RWPE1 (cell line): ENCODE measurements around the gene GPR32.

Source experiments
- CTCF ChIA-PET: fragments of 350-600 bp; sonication (Branson Sonifier 250); formaldehyde crosslinking; extraction: SDS; loops from one replicate; lab custom pipeline; 2021; lab: Yijun Ruan, JAX
- POLR2A ChIA-PET: fragments of 400-600 bp; formaldehyde crosslinking; extraction: SDS; loops from one replicate; lab custom pipeline; 2020; ENCODE audit warnings: antibody characterized with exemption; ENCODE audit not compliant: low non-redundant PET; lab: Yijun Ruan, JAX
- DNase-seq: peaks from one replicate; pipeline ENCODE4 v3.0.0; 2012; ENCODE audit warnings: low spot score
- H3K27ac ChIP-seq: fragments of 450-650 bp; 2 replicates; pipeline ENCODE4 v1.5.1; 2017
- TF ChIP-seq, protein P1 (sequence below): fragments of 450-650 bp; conservative IDR thresholded peaks from 2 replicates; pipeline ENCODE4 v1.5.1; 2017; ENCODE audit warnings: low read depth, mild to moderate bottlenecking

The GPR32 gene

DNA sequence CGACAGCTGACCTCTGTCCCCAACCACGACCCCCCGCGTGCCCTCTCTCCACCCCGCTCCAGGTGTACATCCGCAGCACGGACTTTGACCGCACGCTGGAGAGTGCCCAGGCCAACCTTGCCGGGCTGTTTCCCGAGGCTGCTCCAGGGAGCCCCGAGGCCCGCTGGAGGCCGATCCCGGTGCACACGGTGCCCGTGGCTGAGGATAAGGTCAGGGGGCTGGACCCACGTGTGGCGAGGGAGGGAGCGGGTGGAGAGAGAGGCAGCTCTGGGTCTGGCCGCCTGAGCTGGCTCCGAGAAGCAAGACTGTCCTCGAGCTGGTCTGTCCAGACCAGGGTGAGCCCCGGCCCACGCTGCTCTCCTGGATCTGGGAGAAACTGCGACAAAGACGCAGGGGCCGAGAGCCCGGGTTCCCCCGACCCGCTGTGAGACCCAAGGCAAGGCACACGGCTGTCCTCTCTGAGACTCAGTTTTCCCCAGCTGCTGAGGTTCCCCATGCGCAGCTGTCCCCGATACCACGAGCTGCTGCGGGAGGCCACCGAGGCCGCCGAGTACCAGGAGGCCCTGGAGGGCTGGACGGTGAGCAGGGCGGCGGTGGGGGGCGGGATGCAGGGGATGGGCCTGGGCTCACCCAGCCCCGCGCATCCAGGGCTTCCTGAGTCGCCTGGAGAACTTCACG, 21.5 kb downstream of the GPR32 start:
- CTCF ChIA-PET: interaction anchor here (0.8 to 3.1 kb wide), 3 partner anchors 8 to 130 kb away, joined by 3 to 11 read pairs (median 3); no protein-coding TSS in a partner anchor
- POLR2A ChIA-PET: interaction anchor here (0.5 kb wide), 1 partner anchor 133 kb away, joined by 3 read pairs; no protein-coding TSS in a partner anchor
- no peak overlapping the region for H3K27ac ChIP-seq
- TF ChIP-seq, protein P1, sequence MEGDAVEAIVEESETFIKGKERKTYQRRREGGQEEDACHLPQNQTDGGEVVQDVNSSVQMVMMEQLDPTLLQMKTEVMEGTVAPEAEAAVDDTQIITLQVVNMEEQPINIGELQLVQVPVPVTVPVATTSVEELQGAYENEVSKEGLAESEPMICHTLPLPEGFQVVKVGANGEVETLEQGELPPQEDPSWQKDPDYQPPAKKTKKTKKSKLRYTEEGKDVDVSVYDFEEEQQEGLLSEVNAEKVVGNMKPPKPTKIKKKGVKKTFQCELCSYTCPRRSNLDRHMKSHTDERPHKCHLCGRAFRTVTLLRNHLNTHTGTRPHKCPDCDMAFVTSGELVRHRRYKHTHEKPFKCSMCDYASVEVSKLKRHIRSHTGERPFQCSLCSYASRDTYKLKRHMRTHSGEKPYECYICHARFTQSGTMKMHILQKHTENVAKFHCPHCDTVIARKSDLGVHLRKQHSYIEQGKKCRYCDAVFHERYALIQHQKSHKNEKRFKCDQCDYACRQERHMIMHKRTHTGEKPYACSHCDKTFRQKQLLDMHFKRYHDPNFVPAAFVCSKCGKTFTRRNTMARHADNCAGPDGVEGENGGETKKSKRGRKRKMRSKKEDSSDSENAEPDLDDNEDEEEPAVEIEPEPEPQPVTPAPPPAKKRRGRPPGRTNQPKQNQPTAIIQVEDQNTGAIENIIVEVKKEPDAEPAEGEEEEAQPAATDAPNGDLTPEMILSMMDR: no peak
- DNase-seq: no peak

DNA sequence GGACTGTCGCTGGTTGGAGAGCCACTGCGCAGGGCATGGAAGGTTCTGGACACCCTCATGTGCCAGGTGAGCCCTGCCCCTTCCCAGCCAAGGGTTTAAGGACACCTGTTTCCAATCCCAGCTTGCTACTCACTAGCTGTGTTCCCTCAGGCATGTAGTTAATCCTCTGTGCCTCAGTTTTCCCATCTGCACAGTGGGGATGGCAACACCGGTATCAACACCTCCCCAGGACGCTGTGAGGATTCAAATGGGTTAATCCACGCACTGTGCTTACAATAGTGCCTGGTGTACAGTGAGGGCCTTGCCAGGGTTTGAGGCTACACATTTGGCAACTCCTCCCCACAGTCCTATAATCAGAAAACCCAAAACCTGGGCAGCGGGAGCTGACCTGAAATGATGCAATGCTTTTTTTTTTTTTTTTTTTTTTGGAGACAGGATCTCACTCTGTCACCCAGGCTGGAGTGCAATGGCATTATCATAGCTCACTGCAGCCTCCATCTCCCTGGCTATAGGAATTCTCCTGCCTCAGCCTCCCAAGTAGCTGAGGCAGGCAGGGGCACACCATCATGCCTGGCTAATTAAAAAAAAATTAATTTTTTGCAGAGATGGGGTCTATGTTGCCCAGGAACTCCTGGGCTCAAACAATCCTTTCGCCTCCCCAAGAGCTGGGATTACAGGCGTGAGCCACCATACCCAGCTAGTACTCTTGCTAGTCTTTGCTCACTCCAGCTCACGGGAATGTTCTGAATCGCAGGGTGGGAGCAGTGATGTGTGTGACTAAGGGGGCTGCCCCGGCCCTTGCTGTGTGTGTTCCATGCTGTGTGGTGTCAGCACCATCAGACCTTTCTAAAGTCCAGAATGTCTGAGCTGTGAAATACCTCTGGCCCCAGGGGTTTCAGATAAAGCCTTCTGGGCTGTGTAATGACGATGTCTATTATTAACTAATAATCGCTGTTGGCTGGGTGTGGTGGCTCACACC, 22.3 kb downstream of the GPR32 start:
- no peak overlapping the region for H3K27ac ChIP-seq
- ChIA-PET POLR2A (interaction anchor here (0.5 kb wide), 2 partner anchors 132 kb away, joined by 3 to 6 read pairs; no protein-coding TSS in a partner anchor), CTCF (interaction anchor here (0.6 to 3.1 kb wide), 5 partner anchors 9 to 227 kb away, joined by 3 to 11 read pairs (median 4); partner anchors contain the start of gene KLK10)
- TF ChIP-seq, protein P1: no peak
- no peak for DNase-seq

DNA sequence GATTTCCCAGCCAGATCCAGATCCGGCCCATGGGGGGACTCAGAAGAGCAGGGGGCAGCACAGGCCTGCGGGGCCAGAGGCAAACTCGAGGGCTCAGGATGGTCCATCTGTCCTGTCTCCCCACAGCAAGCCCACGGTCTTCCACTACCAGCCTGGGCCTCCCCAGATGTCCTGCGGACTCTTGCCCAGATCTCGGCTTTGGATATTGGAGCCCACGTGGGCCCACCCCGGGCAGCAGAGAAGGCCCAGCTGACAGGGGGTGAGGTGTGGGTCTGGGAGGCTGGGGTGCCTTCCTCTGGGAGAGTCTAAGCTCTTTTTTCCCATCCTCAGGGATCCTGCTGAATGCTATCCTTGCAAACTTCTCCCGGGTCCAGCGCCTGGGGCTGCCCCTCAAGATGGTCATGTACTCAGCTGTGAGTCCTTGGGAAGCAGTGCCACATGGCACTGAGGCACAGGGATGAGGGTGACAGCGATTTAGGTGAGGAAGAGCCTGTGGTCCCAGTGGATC, 23.3 kb downstream of the GPR32 start:
- CTCF ChIA-PET: interaction anchor here (3.1 kb wide), 1 partner anchor 128 kb away, joined by 11 read pairs; no protein-coding TSS in a partner anchor

DNA sequence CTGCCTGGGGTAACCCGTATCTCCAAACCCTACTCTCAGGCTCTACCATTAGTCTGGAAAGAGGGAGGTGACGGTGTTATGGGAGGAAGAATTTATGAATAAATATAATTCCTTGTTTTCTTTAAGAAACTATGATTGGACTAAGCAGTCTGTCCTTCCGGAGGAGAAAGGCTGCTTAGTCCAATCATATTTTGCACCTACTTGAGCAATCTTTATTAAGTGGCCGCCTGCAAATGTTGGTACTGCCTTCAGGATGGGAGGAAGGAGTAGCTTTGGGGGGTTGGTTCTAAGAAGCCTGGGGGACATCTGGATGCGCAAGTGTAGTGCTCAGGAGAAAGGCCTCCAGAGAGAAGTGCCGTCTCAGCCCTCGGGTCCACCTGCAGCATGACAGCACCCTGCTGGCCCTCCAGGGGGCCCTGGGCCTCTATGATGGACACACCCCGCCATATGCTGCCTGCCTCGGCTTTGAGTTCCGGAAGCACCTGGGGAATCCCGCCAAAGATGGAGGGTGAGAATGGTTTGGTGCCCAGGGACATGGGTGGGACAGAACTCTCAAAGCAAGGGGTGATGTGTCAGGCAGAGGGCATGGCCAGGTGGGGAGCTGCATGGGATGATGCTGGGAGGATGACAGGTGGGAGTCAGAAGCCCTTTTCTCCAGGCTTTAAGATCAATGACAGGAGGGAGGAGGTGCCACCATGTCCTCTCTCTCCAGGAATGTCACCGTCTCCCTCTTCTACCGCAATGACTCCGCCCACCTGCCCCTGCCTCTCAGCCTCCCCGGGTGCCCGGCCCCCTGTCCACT, 24.0 kb downstream of the GPR32 start:
- TF ChIP-seq, protein P1: no peak
- POLR2A ChIA-PET: no interaction called here

More for the DNA sequence above, 23.3 kb downstream of the GPR32 start:
- TF ChIP-seq, protein P1: no peak
- no peak overlapping the region for H3K27ac ChIP-seq
- no peak for DNase-seq
- POLR2A ChIA-PET: no interaction called here

DNA sequence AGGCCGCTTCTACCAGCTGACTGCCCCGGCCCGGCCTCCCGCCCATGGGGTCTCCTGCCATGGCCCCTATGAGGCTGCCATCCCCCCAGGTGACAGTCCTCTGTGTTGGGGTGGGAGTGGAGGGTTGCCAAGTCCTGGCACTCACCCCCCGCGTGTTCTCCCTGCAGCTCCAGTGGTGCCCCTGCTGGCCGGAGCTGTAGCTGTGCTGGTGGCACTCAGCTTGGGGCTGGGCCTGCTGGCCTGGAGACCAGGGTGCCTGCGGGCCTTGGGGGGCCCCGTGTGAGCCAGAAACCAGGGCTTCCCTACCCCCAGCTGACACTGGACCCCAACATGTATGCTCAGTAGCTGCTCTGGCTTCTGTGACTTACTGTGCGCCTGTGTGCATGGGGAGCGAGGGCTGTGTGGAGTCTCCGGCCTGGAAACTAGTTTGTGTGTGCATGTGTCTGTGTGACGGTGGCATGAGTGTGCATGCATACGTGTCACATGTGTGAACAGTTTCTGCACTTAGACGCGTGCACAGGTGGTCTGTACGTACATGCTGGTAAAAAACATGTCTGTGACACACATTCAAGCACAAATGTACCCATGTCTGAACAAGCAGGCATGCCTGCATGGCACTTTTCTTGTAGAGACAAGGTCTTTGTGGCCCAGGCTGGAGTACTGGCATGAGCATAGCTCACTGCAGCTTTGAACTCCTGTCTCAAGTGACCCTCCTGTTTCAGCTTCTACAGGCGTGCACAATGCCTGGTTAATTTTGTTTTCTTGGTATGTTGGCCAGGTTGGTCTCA, 24.8 kb downstream of the GPR32 start:
- H3K27ac ChIP-seq: peak overlapping the region; percentile 63
- POLR2A ChIA-PET: no interaction called here
- TF ChIP-seq, protein P1: no peak
- CTCF ChIA-PET: interaction anchor here (0.5 to 3.1 kb wide), 5 partner anchors 99 to 1894 kb away, joined by 3 to 11 read pairs (median 3); no protein-coding TSS in a partner anchor
- no peak for DNase-seq

More for the DNA sequence above, 24.0 kb downstream of the GPR32 start:
- H3K27ac ChIP-seq: peak overlapping the region; percentile 63
- CTCF ChIA-PET: interaction anchor here (1.7 to 3.1 kb wide), 2 partner anchors 128 to 223 kb away, joined by 7 to 11 read pairs; no protein-coding TSS in a partner anchor
- no peak for DNase-seq
